Epithelial cell of prostate (primary cell): ENCODE data around the gene PGC.
A peak's percentile ranks its signal among the peaks of the same experiment; 100 is the strongest.

ENCODE experiments used
- DNase-seq: peaks from one replicate; pipeline ENCODE4 v3.0.0-alpha.2; 2011; ENCODE audit warnings: low read depth, low spot score
- H3K27ac ChIP-seq: fragments of 450-650 bp; 2 replicates; pipeline ENCODE4 v1.5.1; 2017; ENCODE audit warnings: mild to moderate bottlenecking

PGC gene

GRCh38 chr6:41747256-41748101 lies at the start of gene PGC:
PGC (minus strand) TSS chr6:41747397; CDS start chr6:41747334, 63 bp downstream.
- H3K27ac ChIP-seq, result no peak within 1 kb of the TSS
- no peak for DNase-seq

- no peak for DNase-seq
- H3K27ac ChIP-seq, result no peak overlapping the region
Measured at GRCh38 chr6:41796474-41796873, 49.3 kb upstream of the PGC start.

- no peak for DNase-seq
- no peak overlapping the region for H3K27ac ChIP-seq
Measured at GRCh38 chr6:41791984-41792383, 44.8 kb upstream of the PGC start.

- H3K27ac ChIP-seq, result no peak overlapping the region
- DNase-seq, result no peak
Measured at GRCh38 chr6:41791305-41791704, 44.1 kb upstream of the PGC start.

GRCh38 chr6:41790045-41790444 lies 42.8 kb upstream of the PGC start:
- DNase-seq, result no peak
- no peak overlapping the region for H3K27ac ChIP-seq

GRCh38 chr6:41789390-41789724 lies 42.2 kb upstream of the PGC start:
- no peak for DNase-seq
- H3K27ac ChIP-seq, result no peak overlapping the region

GRCh38 chr6:41787219-41787917 lies 40.2 kb upstream of the PGC start, which contains the start of gene TOMM6:
TOMM6 (plus strand) TSS chr6:41787694; CDS start chr6:41787698, 4 bp downstream.
- peak within 1 kb of the TSS; percentile 75 for H3K27ac ChIP-seq
- peak; percentile 64 for DNase-seq

- no peak for DNase-seq
- peak overlapping the region; percentile 75 for H3K27ac ChIP-seq
Measured at GRCh38 chr6:41786451-41787218, 39.4 kb upstream of the PGC start.

GRCh38 chr6:41785689-41786450 lies 38.7 kb upstream of the PGC start:
- no peak for DNase-seq
- peak overlapping the region; percentile 68 for H3K27ac ChIP-seq

- H3K27ac ChIP-seq, result peak overlapping the region; percentile 68
- DNase-seq, result no peak
Measured at GRCh38 chr6:41785254-41785653, 38.1 kb upstream of the PGC start.

- H3K27ac ChIP-seq, result peak overlapping the region; percentile 68
- no peak for DNase-seq
Measured at GRCh38 chr6:41784581-41785171, 37.5 kb upstream of the PGC start.

GRCh38 chr6:41783106-41783780 lies 36.0 kb upstream of the PGC start:
- H3K27ac ChIP-seq, result peak overlapping the region; percentile 68
- no peak for DNase-seq

- peak overlapping the region; percentile 31 for H3K27ac ChIP-seq
Measured at GRCh38 chr6:41781366-41781730, 34.2 kb upstream of the PGC start.

GRCh38 chr6:41780551-41781365 lies 33.6 kb upstream of the PGC start, which contains the start of gene PRICKLE4:
PRICKLE4 (plus strand) TSS chr6:41780782; CDS start chr6:41783474, 2,692 bp downstream.
- no peak for DNase-seq
- H3K27ac ChIP-seq, result peak within 1 kb of the TSS; percentile 31

More at GRCh38 chr6:41781366-41781730, 34.2 kb upstream of the PGC start:
- no peak for DNase-seq

- peak within 1 kb of the TSS; percentile 31 for H3K27ac ChIP-seq
- DNase-seq, result no peak
Measured at GRCh38 chr6:41779788-41780550, 32.8 kb upstream of the PGC start, which contains the start of gene FRS3. FRS3 (minus strand) TSS chr6:41779900; CDS start chr6:41776987, 2,913 bp downstream.

- DNase-seq, result no peak
- no peak overlapping the region for H3K27ac ChIP-seq
Measured at GRCh38 chr6:41779336-41779735, 32.1 kb upstream of the PGC start.

GRCh38 chr6:41778895-41779294 lies 31.7 kb upstream of the PGC start:
- no peak for DNase-seq
- no peak overlapping the region for H3K27ac ChIP-seq
